HepG2 (cell line): Measurements from ENCODE around the gene STK39. TPM values are rescaled to one million over a fixed set of nuclear protein-coding genes. Genes with fewer than 3 reads are reported as not detected.

Experiments
- ATF1 ChIP-seq: IDR thresholded peaks from 2 replicates; pipeline ENCODE4 v1.6.1; 2016; ENCODE audit warnings: mild to moderate bottlenecking, control low read depth
- BORCS8-MEF2B ChIP-seq: sonication (generic); formaldehyde crosslinking; IDR thresholded peaks from 2 replicates; pipeline ENCODE4 v1.8.0; 2022; ENCODE audit warnings: mild to moderate bottlenecking, missing genetic modification reagents
- EP300 ChIP-seq, 3 experiments: sonication (generic) in 1 of 3; formaldehyde crosslinking in 1 of 3; IDR thresholded peaks; 2 replicates each; pipeline versions ENCODE4 v1.5.1 to v1.6.1; 2011 to 2020; ENCODE audit warnings: low read depth in 2 of 3, low read length in 2 of 3, borderline replicate concordance in 1 of 3, improper control_type of control experiment in 1 of 3, mild to moderate bottlenecking in 1 of 3, missing genetic modification reagents in 1 of 3, moderate library complexity in 1 of 3
- HMG20A ChIP-seq: IDR thresholded peaks from 2 replicates; pipeline ENCODE4 v1.6.1; 2016; ENCODE audit warnings: borderline replicate concordance
- HNF4A ChIP-seq: sonication (generic); formaldehyde crosslinking; IDR thresholded peaks from 2 replicates; pipeline ENCODE4 v1.4.0; 2020; ENCODE audit warnings: missing genetic modification reagents
- IKZF4 ChIP-seq: sonication (generic); formaldehyde crosslinking; IDR thresholded peaks from 2 replicates; pipeline ENCODE4 v1.5.1; 2020; ENCODE audit warnings: borderline replicate concordance, mild to moderate bottlenecking, low read depth, missing genetic modification reagents; ENCODE audit errors: not compliant biosample characterization
- LCORL ChIP-seq, 2 experiments: fragments of 450-650 bp in 1 of 2; sonication (generic) in 1 of 2; formaldehyde crosslinking in 1 of 2; IDR thresholded peaks; 2 replicates each; pipeline versions ENCODE4 v1.5.0 to v1.6.1; 2017 to 2020; ENCODE audit warnings: antibody characterized with exemption in 1 of 2, missing genetic modification reagents in 1 of 2
- MIER2 ChIP-seq: IDR thresholded peaks from 2 replicates; pipeline ENCODE4 v1.6.1; 2016; ENCODE audit warnings: missing biosample characterization, missing genetic modification reagents
- MZF1 ChIP-seq: sonication (generic); formaldehyde crosslinking; IDR thresholded peaks from 2 replicates; pipeline ENCODE4 v1.8.1; 2023; ENCODE audit warnings: mild to moderate bottlenecking, missing genetic modification reagents, borderline replicate concordance
- NFIC ChIP-seq: IDR thresholded peaks from 2 replicates; pipeline ENCODE4 v1.6.1; 2012; ENCODE audit warnings: mild to moderate bottlenecking, low read length, inconsistent platforms
- PHF5A ChIP-seq: IDR thresholded peaks from one replicate; pipeline ENCODE4 v1.6.1; 2018; ENCODE audit warnings: low read depth, missing genetic modification reagents; ENCODE audit not compliant: unreplicated experiment
- RFX1 ChIP-seq: fragments of 450-650 bp; IDR thresholded peaks from 2 replicates; pipeline ENCODE4 v1.6.1; 2017
- SALL2 ChIP-seq: sonication (generic); formaldehyde crosslinking; IDR thresholded peaks from 2 replicates; pipeline ENCODE4 v1.8.1; 2023; ENCODE audit warnings: mild to moderate bottlenecking, missing genetic modification reagents, inconsistent platforms
- STAT5B ChIP-seq: sonication (generic); formaldehyde crosslinking; IDR thresholded peaks from 2 replicates; pipeline ENCODE4 v1.4.0; 2020; ENCODE audit warnings: missing genetic modification reagents
- TMF1 ChIP-seq: sonication (generic); formaldehyde crosslinking; IDR thresholded peaks from 2 replicates; pipeline ENCODE4 v1.8.1; 2022; ENCODE audit warnings: low read depth, missing genetic modification reagents
- WIZ ChIP-seq: sonication (generic); formaldehyde crosslinking; IDR thresholded peaks from 2 replicates; pipeline ENCODE4 v1.5.1; 2020; ENCODE audit warnings: mild to moderate bottlenecking, missing genetic modification reagents
- ZBTB1 ChIP-seq: sonication (generic); formaldehyde crosslinking; IDR thresholded peaks from 2 replicates; pipeline ENCODE4 v1.4.0; 2020; ENCODE audit warnings: missing genetic modification reagents, borderline replicate concordance
- ZFP62 ChIP-seq: sonication (generic); formaldehyde crosslinking; IDR thresholded peaks from 2 replicates; pipeline ENCODE4 v1.4.0; 2020; ENCODE audit warnings: missing genetic modification reagents
- ZNF160 ChIP-seq: sonication (generic); formaldehyde crosslinking; IDR thresholded peaks from 2 replicates; pipeline ENCODE4 v1.8.0; 2022; ENCODE audit warnings: mild to moderate bottlenecking, inconsistent platforms, missing genetic modification reagents
- ZNF614 ChIP-seq: IDR thresholded peaks from 2 replicates; pipeline ENCODE4 v1.6.1; 2018; ENCODE audit warnings: missing biosample characterization, missing genetic modification reagents, inconsistent platforms, borderline replicate concordance
- ZNF747 ChIP-seq: sonication (generic); formaldehyde crosslinking; IDR thresholded peaks from 2 replicates; pipeline ENCODE4 v1.8.1; 2023; ENCODE audit warnings: missing genetic modification reagents, mild to moderate bottlenecking, borderline replicate concordance
- ZNF761 ChIP-seq: sonication (generic); formaldehyde crosslinking; conservative IDR thresholded peaks from 2 replicates; pipeline ENCODE4 v1.4.0; 2020; ENCODE audit warnings: mild to moderate bottlenecking, missing genetic modification reagents
- ZNF839 ChIP-seq: sonication (generic); formaldehyde crosslinking; IDR thresholded peaks from 2 replicates; pipeline ENCODE4 v1.4.0; 2020; ENCODE audit warnings: missing genetic modification reagents, mild to moderate bottlenecking, borderline replicate concordance
- polyA plus RNA-seq, 8 experiments: library from polyadenylated mRNA; depleted of rRNA in 3 of 8; stranded (reverse) in 7 of 8; unstranded in 1 of 8; fragments of >200 nt; fragmentation: Illumina TruSeq in 4 of 8; extraction: Trizol in 4 of 8; gene quantifications; 2 replicates each; pipeline versions ENCODE4 v1.2.1 to v1.2.3, GENCODE V29; 2011 to 2016; ENCODE audit warnings: low read depth in 4 of 8, missing spikeins in 1 of 8, mixed read lengths in 1 of 8; ENCODE audit not compliant: insufficient read depth in 1 of 8
- total RNA-seq, 5 experiments: library from RNA; depleted of rRNA; stranded (reverse); fragments of >200 nt; fragmentation: Illumina TruSeq; extraction: Trizol; gene quantifications; 2 replicates each; pipeline ENCODE4 v1.2.3, GENCODE V29; 2016; ENCODE audit warnings: low read depth in 1 of 5
- TF ChIP-seq, protein P1 (sequence below): IDR thresholded peaks from 2 replicates; pipeline ENCODE4 v1.6.1; 2016; ENCODE audit warnings: mild to moderate bottlenecking
- TF ChIP-seq, protein P2 (sequence below): fragments of 450-650 bp; IDR thresholded peaks from 2 replicates; pipeline ENCODE4 v1.6.1; 2016
- TF ChIP-seq, protein P3 (sequence below): sonication (generic); formaldehyde crosslinking; IDR thresholded peaks from 2 replicates; pipeline ENCODE4 v1.5.1; 2020; ENCODE audit warnings: mild to moderate bottlenecking, missing genetic modification reagents, borderline replicate concordance
- TF ChIP-seq, protein P4 (sequence below): sonication (generic); formaldehyde crosslinking; IDR thresholded peaks from 2 replicates; pipeline ENCODE4 v1.8.1; 2023; ENCODE audit warnings: mild to moderate bottlenecking, missing genetic modification reagents, borderline replicate concordance

STK39 gene
- total and polyA plus RNA-seq, 2 of the 13 experiments (the other 11 are each of a cell fraction or from before 2014, with no cell fraction given): 27.3 to 38.4 TPM

DNA sequence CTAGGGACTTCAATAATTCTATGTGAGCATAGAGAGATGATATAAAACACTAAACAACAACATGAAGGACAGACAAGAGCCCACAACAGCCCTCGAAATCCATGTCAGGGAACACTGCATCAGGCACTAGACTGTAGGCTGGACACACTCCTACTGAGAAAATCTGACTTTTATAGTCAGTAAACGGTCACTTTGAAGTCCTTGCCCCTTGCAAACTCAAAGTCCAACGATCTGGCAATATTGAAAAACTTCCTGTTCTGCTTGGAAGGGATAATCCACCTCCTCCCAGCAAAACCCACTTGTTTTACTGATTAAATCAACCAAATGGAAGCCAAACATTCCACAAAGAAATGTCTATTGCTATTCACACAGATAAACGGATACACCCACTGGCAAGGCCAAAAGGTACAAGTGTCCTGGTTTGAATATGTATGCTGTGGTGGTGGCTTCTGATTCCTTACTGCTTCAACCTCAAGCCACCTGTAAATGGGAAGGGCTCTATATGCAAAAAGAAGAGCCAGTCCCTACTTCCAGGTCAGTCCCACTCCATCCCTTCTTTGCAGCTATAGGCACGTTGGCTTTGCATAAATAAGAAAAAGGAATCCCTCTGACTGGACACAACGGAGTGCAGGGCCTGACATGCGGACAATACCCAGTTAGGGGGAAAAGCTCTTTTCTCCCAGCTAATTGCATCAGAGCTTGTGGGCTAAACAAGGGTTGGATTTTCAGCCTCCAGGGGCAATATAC lies 56.6 kb downstream of the STK39 start (continued):
- TF ChIP-seq MZF1 (CRISPR knock-in tag) (no peak), PHF5A (CRISPR knock-in tag) (no peak), MIER2 (peak; percentile 28; the same call in 1 of the 2 replicates), HMG20A (CRISPR knock-in tag) (peak; percentile 88; the same call in 1 of the 2 replicates), HNF4A (peak; percentile 97), ZBTB1 (no peak), STAT5B (no peak), TMF1 (no peak), RFX1 (no peak), ATF1 (peak; percentile 52; the same call in 1 of the 2 replicates), ZNF839 (CRISPR knock-in tag) (no peak), SALL2 (CRISPR knock-in tag) (no peak), BORCS8-MEF2B (no peak), LCORL (IDR thresholded peaks at IDR 0.05) (no peak), LCORL (CRISPR knock-in tag; IDR thresholded peaks at IDR 0.05) (no peak), NFIC (peak; percentile 75; the same call in 1 of the 2 replicates), WIZ (CRISPR knock-in tag) (no peak; the same call in 1 of the 2 replicates), EP300 (IDR thresholded peaks at IDR 0.05; ENCODE audit: low read depth in 2 of 2, low read length in 2 of 2) (peak; percentile 71 to 97; a peak in 3 of 4 replicates), EP300 (CRISPR knock-in tag; IDR thresholded peaks at IDR 0.05; ENCODE audit: borderline replicate concordance) (peak; percentile 86), ZNF614 (CRISPR knock-in tag) (peak; percentile 92), ZNF747 (CRISPR knock-in tag) (peak; percentile 87; the same call in 1 of the 2 replicates), ZFP62 (no peak), IKZF4 (no peak), ZNF761 (peak; percentile 22; the same call in 1 of the 2 replicates), ZNF160 (CRISPR knock-in tag) (no peak)
- TF ChIP-seq, protein P1, sequence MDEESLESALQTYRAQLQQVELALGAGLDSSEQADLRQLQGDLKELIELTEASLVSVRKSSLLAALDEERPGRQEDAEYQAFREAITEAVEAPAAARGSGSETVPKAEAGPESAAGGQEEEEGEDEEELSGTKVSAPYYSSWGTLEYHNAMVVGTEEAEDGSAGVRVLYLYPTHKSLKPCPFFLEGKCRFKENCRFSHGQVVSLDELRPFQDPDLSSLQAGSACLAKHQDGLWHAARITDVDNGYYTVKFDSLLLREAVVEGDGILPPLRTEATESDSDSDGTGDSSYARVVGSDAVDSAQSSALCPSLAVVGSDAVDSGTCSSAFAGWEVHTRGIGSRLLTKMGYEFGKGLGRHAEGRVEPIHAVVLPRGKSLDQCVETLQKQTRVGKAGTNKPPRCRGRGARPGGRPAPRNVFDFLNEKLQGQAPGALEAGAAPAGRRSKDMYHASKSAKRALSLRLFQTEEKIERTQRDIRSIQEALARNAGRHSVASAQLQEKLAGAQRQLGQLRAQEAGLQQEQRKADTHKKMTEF (CRISPR knock-in tag): peak; percentile 90
- TF ChIP-seq, protein P2, sequence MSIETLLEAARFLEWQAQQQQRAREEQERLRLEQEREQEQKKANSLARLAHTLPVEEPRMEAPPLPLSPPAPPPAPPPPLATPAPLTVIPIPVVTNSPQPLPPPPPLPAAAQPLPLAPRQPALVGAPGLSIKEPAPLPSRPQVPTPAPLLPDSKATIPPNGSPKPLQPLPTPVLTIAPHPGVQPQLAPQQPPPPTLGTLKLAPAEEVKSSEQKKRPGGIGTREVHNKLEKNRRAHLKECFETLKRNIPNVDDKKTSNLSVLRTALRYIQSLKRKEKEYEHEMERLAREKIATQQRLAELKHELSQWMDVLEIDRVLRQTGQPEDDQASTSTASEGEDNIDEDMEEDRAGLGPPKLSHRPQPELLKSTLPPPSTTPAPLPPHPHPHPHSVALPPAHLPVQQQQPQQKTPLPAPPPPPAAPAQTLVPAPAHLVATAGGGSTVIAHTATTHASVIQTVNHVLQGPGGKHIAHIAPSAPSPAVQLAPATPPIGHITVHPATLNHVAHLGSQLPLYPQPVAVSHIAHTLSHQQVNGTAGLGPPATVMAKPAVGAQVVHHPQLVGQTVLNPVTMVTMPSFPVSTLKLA: no peak
- TF ChIP-seq, protein P3, sequence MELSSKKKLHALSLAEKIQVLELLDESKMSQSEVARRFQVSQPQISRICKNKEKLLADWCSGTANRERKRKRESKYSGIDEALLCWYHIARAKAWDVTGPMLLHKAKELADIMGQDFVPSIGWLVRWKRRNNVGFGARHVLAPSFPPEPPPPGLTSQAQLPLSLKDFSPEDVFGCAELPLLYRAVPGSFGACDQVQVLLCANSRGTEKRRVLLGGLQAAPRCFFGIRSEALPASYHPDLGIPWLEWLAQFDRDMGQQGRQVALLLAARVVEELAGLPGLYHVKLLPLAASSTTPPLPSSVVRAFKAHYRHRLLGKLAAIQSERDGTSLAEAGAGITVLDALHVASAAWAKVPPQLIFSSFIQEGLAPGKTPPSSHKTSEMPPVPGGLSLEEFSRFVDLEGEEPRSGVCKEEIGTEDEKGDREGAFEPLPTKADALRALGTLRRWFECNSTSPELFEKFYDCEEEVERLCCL (CRISPR knock-in tag): no peak
- TF ChIP-seq, protein P4, sequence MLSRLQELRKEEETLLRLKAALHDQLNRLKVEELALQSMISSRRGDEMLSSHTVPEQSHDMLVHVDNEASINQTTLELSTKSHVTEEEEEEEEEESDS: no peak
